GM23338 (cell line): ENCODE results near the gene TTC23. TPM values are rescaled to one million over a fixed set of nuclear protein-coding genes. Genes with fewer than 3 reads are reported as not detected.

Experiments
- CTCF ChIP-seq, 2 experiments: fragments of 200-600 bp in 1 of 2; sonication (generic) in 1 of 2; conservative IDR thresholded peaks; 2 replicates each; pipeline versions ENCODE4 v1.5.1 to v1.6.1; 2016 to 2017; ENCODE audit warnings: antibody characterized with exemption in 2 of 2, low read depth in 2 of 2, mild to moderate bottlenecking in 2 of 2, moderate library complexity in 1 of 2
- EZH2 ChIP-seq: fragments of 200-600 bp; sonication (generic); IDR thresholded peaks from one replicate; pipeline ENCODE4 v1.8.0; 2017; ENCODE audit warnings: antibody characterized with exemption, mild to moderate bottlenecking, low read depth; ENCODE audit not compliant: unreplicated experiment
- EZH2phosphoT487 ChIP-seq: fragments of 200-600 bp; sonication (generic); IDR thresholded peaks from one replicate; pipeline ENCODE4 v1.8.1; 2018; ENCODE audit warnings: antibody characterized with exemption; ENCODE audit not compliant: unreplicated experiment
- JUNB ChIP-seq: IDR thresholded peaks from one replicate; pipeline ENCODE4 v1.6.1; 2016; ENCODE audit warnings: antibody characterized with exemption; ENCODE audit not compliant: unreplicated experiment
- NANOG ChIP-seq: IDR thresholded peaks from 2 replicates; pipeline ENCODE4 v1.6.1; 2016; ENCODE audit warnings: antibody characterized with exemption, borderline replicate concordance
- POLR2AphosphoS5 ChIP-seq: IDR thresholded peaks from 2 replicates; pipeline ENCODE4 v1.6.1; 2016; ENCODE audit warnings: antibody characterized with exemption, low read depth
- STAT1 ChIP-seq: IDR thresholded peaks from one replicate; pipeline ENCODE4 v1.6.1; 2016; ENCODE audit warnings: antibody characterized with exemption; ENCODE audit not compliant: unreplicated experiment
- ZNF114 ChIP-seq: fragments of 250-450 bp; sonication (Bioruptor Pico); IDR thresholded peaks from 2 replicates; pipeline ENCODE4 v1.5.0; 2020; ENCODE audit warnings: mild to moderate bottlenecking, moderate library complexity
- ZNF331 ChIP-seq: fragments of 250-450 bp; sonication (Bioruptor Pico); IDR thresholded peaks from 2 replicates; pipeline ENCODE4 v1.5.0; 2020; ENCODE audit warnings: low read depth, mild to moderate bottlenecking, moderate library complexity
- ZNF462 ChIP-seq: fragments of 250-450 bp; sonication (Bioruptor Pico); IDR thresholded peaks from 2 replicates; pipeline ENCODE4 v1.5.0; 2020; ENCODE audit warnings: mild to moderate bottlenecking, moderate library complexity
- polyA plus RNA-seq: library from polyadenylated mRNA; unstranded; fragments of >200 nt; fragmentation: Nextera tagmentation; extraction: Ambion mirVana; gene quantifications from 2 replicates; pipeline ENCODE4 v1.2.1, GENCODE V29; 2016
- total RNA-seq: library from RNA; depleted of rRNA; stranded (reverse); fragments of >200 nt; shearing (Covaris generic); gene quantifications from 2 replicates; pipeline ENCODE4 v1.2.3, GENCODE V29; 2014
- TF ChIP-seq, protein P1 (sequence below): IDR thresholded peaks from 2 replicates; pipeline ENCODE4 v1.6.1; 2016; ENCODE audit warnings: antibody characterized with exemption

Gene TTC23
- total and polyA plus RNA-seq, 2 experiments from 2014 or later, result 6.3 to 25.2 TPM

GRCh38 chr15:99099661-99100060 is 149.7 kb downstream of the TTC23 start (continued):
- TF ChIP-seq ZNF462 (CRISPR knock-in tag), result no peak
- TF ChIP-seq NANOG, result no peak
- TF ChIP-seq ZNF114, result no peak
- TF ChIP-seq EZH2phosphoT487, result no peak
- TF ChIP-seq ZNF331 (CRISPR knock-in tag), result no peak
- no peak for TF ChIP-seq STAT1
- no peak for TF ChIP-seq EZH2
- TF ChIP-seq, protein P1, sequence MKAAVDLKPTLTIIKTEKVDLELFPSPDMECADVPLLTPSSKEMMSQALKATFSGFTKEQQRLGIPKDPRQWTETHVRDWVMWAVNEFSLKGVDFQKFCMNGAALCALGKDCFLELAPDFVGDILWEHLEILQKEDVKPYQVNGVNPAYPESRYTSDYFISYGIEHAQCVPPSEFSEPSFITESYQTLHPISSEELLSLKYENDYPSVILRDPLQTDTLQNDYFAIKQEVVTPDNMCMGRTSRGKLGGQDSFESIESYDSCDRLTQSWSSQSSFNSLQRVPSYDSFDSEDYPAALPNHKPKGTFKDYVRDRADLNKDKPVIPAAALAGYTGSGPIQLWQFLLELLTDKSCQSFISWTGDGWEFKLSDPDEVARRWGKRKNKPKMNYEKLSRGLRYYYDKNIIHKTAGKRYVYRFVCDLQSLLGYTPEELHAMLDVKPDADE, result no peak
- no peak for TF ChIP-seq JUNB
- no peak for TF ChIP-seq POLR2AphosphoS5
- no peak for TF ChIP-seq CTCF (conservative IDR thresholded peaks at IDR 0.05; ENCODE audit: low read depth in 2 of 2)
